Colon (tissue), 2 donors: Measurements from ENCODE around the gene LRRC8E.

Source experiments
- FAIRE-seq: peaks from 2 replicates; lab custom pipeline; 2012; peaks lifted over from hg19 to GRCh38; lab: Jason Lieb, UNC
- donor health status: control.
- donor health status: control.

LRRC8E gene

GRCh38 chr19:7888145-7888825 lies at the start of gene LRRC8E:
TSS of gene LRRC8E (plus strand) at chr19:7888510. CDS start at chr19:7895604, 7,094 bp downstream.
- no peak for FAIRE-seq

GRCh38 chr19:7839476-7839875 lies 48.8 kb upstream of the LRRC8E start:
- FAIRE-seq = no peak

GRCh38 chr19:7840629-7841028 lies 47.7 kb upstream of the LRRC8E start:
- no peak for FAIRE-seq

- no peak for FAIRE-seq
These were observed 46.3 kb upstream of the LRRC8E start for GRCh38 chr19:7841751-7842660.

GRCh38 chr19:7842661-7843294 lies 45.5 kb upstream of the LRRC8E start:
- no peak for FAIRE-seq

- FAIRE-seq = no peak
These were observed 44.8 kb upstream of the LRRC8E start for GRCh38 chr19:7843521-7843920.

GRCh38 chr19:7844405-7844804 lies 43.9 kb upstream of the LRRC8E start:
- FAIRE-seq = no peak

- no peak for FAIRE-seq
These were observed 43.4 kb upstream of the LRRC8E start for GRCh38 chr19:7844951-7845350.

GRCh38 chr19:7845390-7846154 lies 42.7 kb upstream of the LRRC8E start:
- FAIRE-seq = no peak

GRCh38 chr19:7846155-7846646 lies 42.1 kb upstream of the LRRC8E start:
- FAIRE-seq = no peak

- no peak for FAIRE-seq
These were observed 40.6 kb upstream of the LRRC8E start for GRCh38 chr19:7847664-7848063.

GRCh38 chr19:7848779-7849457 lies 39.4 kb upstream of the LRRC8E start:
- no peak for FAIRE-seq

- FAIRE-seq = no peak
These were observed 38.7 kb upstream of the LRRC8E start for GRCh38 chr19:7849631-7849999.

- no peak for FAIRE-seq
These were observed 38.1 kb upstream of the LRRC8E start for GRCh38 chr19:7850000-7850813.

GRCh38 chr19:7850945-7851622 lies 37.2 kb upstream of the LRRC8E start:
- no peak for FAIRE-seq

GRCh38 chr19:7851623-7852500 lies 36.4 kb upstream of the LRRC8E start:
- FAIRE-seq = no peak

- FAIRE-seq = no peak
These were observed 35.2 kb upstream of the LRRC8E start for GRCh38 chr19:7852851-7853769.

- no peak for FAIRE-seq
These were observed 34.6 kb upstream of the LRRC8E start for GRCh38 chr19:7853770-7854128.
